Hepatocyte (in vitro differentiated cells): ENCODE results near the gene MALAT1. TPM values are rescaled to one million over a fixed set of nuclear protein-coding genes. Genes with fewer than 3 reads are reported as not detected.

Experiments
- DNase-seq: peaks from one replicate; pipeline ENCODE4 v3.0.0-alpha.2; 2016; ENCODE audit warnings: low spot score
- H2AFZ ChIP-seq: fragments of 200-600 bp; sonication (generic); 2 replicates; pipeline ENCODE4 v1.6.0; 2016; ENCODE audit warnings: antibody characterized with exemption, mild to moderate bottlenecking
- H3K27ac ChIP-seq: fragments of 200-600 bp; sonication (generic); 2 replicates; pipeline ENCODE4 v1.5.1; 2016; ENCODE audit warnings: mild to moderate bottlenecking
- H3K27me3 ChIP-seq: fragments of 200-600 bp; sonication (generic); 2 replicates; pipeline ENCODE4 v1.6.1; 2016
- H3K36me3 ChIP-seq: fragments of 200-600 bp; sonication (generic); replicated peaks from 2 replicates; pipeline ENCODE4 v1.5.1; 2016; ENCODE audit warnings: low read depth; ENCODE audit not compliant: insufficient read depth
- H3K4me1 ChIP-seq: fragments of 200-600 bp; sonication (generic); 2 replicates; pipeline ENCODE4 v1.5.1; 2016; ENCODE audit warnings: mild to moderate bottlenecking, moderate library complexity; ENCODE audit not compliant: insufficient read depth
- H3K4me2 ChIP-seq: fragments of 200-600 bp; sonication (generic); 2 replicates; pipeline ENCODE4 v1.6.0; 2016
- H3K4me3 ChIP-seq: fragments of 200-600 bp; sonication (generic); 2 replicates; pipeline ENCODE4 v1.5.1; 2016; ENCODE audit warnings: mild to moderate bottlenecking
- H3K79me2 ChIP-seq: fragments of 200-600 bp; sonication (generic); 2 replicates; pipeline ENCODE4 v1.6.0; 2017; ENCODE audit warnings: mild to moderate bottlenecking
- H3K9me2 ChIP-seq: fragments of 200-600 bp; sonication (generic); replicated peaks from 2 replicates; pipeline ENCODE4 v1.6.0; 2017; ENCODE audit warnings: mild to moderate bottlenecking; ENCODE audit not compliant: insufficient read depth
- H3K9me3 ChIP-seq: fragments of 200-600 bp; sonication (generic); 2 replicates; pipeline ENCODE4 v1.5.1; 2016; ENCODE audit warnings: low read depth, mild to moderate bottlenecking
- H4K20me1 ChIP-seq: fragments of 200-600 bp; sonication (generic); 2 replicates; pipeline ENCODE4 v1.6.0; 2016; ENCODE audit warnings: mild to moderate bottlenecking; ENCODE audit not compliant: insufficient read depth, poor library complexity, severe bottlenecking
- CTCF ChIP-seq: fragments of 200-600 bp; sonication (generic); IDR thresholded peaks from 2 replicates; pipeline ENCODE4 v1.5.1; 2016; ENCODE audit warnings: antibody characterized with exemption, mild to moderate bottlenecking; ENCODE audit not compliant: poor library complexity
- EZH2 ChIP-seq: fragments of 200-600 bp; sonication (generic); IDR thresholded peaks from 2 replicates; pipeline ENCODE4 v1.6.1; 2016; ENCODE audit warnings: antibody characterized with exemption, mild to moderate bottlenecking, borderline replicate concordance
- EZH2phosphoT487 ChIP-seq: fragments of 200-600 bp; sonication (generic); IDR thresholded peaks from one replicate; pipeline ENCODE4 v1.6.1; 2018; ENCODE audit warnings: antibody characterized with exemption, mild to moderate bottlenecking, low read depth, moderate library complexity; ENCODE audit not compliant: unreplicated experiment, severe bottlenecking
- WGBS: methylation state at CpG from one replicate; pipeline ENCODE4 v1.1.6; 2016; ENCODE audit warnings: low lambda C conversion rate; ENCODE audit errors: missing lambda C conversion rate; 5-methylcytosine and 5-hydroxymethylcytosine counted together
- polyA plus RNA-seq: library from polyadenylated mRNA; unstranded; fragments of >200 nt; fragmentation: Nextera tagmentation; extraction: Ambion mirVana; gene quantifications from 2 replicates; pipeline ENCODE4 v1.2.1, GENCODE V29; 2016
- total RNA-seq: library from RNA; depleted of rRNA; stranded (reverse); fragments of >200 nt; gene quantifications from 2 replicates; pipeline ENCODE4 v1.2.3, GENCODE V29; 2014

Gene MALAT1
- total and polyA plus RNA-seq, 2 experiments from 2014 or later: 8,000 to 16,690 TPM

- H3K4me3 ChIP-seq: no peak overlapping the region
- peaks cover 34% of the 10 kb centered on the region for H3K4me1 ChIP-seq
- H3K36me3 ChIP-seq: no peaks in the 10 kb centered on the region
- H2AFZ ChIP-seq: no peak overlapping the region
- no peaks in the 10 kb centered on the region for H3K27me3 ChIP-seq
- no peak for DNase-seq
- H3K9me2 ChIP-seq: no peaks in the 10 kb centered on the region
- H3K79me2 ChIP-seq: peaks cover 37% of the 10 kb centered on the region
- H3K4me2 ChIP-seq: peak overlapping the region; percentile 72
- H4K20me1 ChIP-seq: peaks cover 3% of the 10 kb centered on the region
- no peaks in the 10 kb centered on the region for H3K9me3 ChIP-seq
- H3K27ac ChIP-seq: peak overlapping the region; percentile 94
- no peak for TF ChIP-seq EZH2phosphoT487
- no peak for TF ChIP-seq EZH2
- TF ChIP-seq CTCF: no peak
- 45% methylated on average over 10 of the region's 12 CpGs for WGBS
Measured at GRCh38 chr11:65524014-65524740, 25.3 kb downstream of the MALAT1 start.

- Histone ChIP-seq H3K27ac (peak within 1 kb of the TSS; percentile 97), H3K4me2 (peak within 1 kb of the TSS; percentile 97), H4K20me1 (peaks cover 3% of the 10 kb centered on the region), H3K4me1 (peaks cover 34% of the 10 kb centered on the region), H3K9me2 (no peaks in the 10 kb centered on the region), H3K27me3 (no peaks in the 10 kb centered on the region), H3K4me3 (peak within 1 kb of the TSS; percentile 88), H3K9me3 (no peaks in the 10 kb centered on the region), H3K36me3 (no peaks in the 10 kb centered on the region), H3K79me2 (peaks cover 37% of the 10 kb centered on the region), H2AFZ (peak within 1 kb of the TSS; percentile 67)
- WGBS: under 1% methylated on average over 37 of the region's 82 CpGs
- TF ChIP-seq EZH2phosphoT487: no peak
- no peak for TF ChIP-seq CTCF
- no peak for TF ChIP-seq EZH2
- DNase-seq: peak; percentile 94
Measured at GRCh38 chr11:65524741-65525545, 26.1 kb downstream of the MALAT1 start, which contains the start of gene SCYL1. Gene SCYL1 (plus strand): TSS chr11:65525083. CDS start chr11:65525154, 71 bp downstream.

GRCh38 chr11:65525546-65526480 lies 27.0 kb downstream of the MALAT1 start:
- Histone ChIP-seq H2AFZ (peak overlapping the region; percentile 67), H4K20me1 (peaks cover 3% of the 10 kb centered on the region), H3K9me3 (no peaks in the 10 kb centered on the region), H3K36me3 (no peaks in the 10 kb centered on the region), H3K79me2 (peaks cover 37% of the 10 kb centered on the region), H3K4me3 (peak overlapping the region; percentile 88), H3K27me3 (no peaks in the 10 kb centered on the region), H3K4me2 (peak overlapping the region; percentile 97), H3K27ac (peak overlapping the region; percentile 97), H3K9me2 (no peaks in the 10 kb centered on the region), H3K4me1 (peaks cover 34% of the 10 kb centered on the region)
- 58% methylated on average over 31 of the region's 31 CpGs for WGBS
- no peak for DNase-seq
- TF ChIP-seq CTCF (no peak), EZH2phosphoT487 (no peak), EZH2 (no peak)
